Lower lobe of right lung (tissue), 2 donors: ENCODE results near the gene MSI2. TPM values are rescaled to one million over a fixed set of nuclear protein-coding genes. Genes with fewer than 3 reads are reported as not detected.

Source experiments
- ATAC-seq, 2 donors: fragments of 200-7000 bp; cut with Tn5 transposase; one replicate each; pipeline ENCODE4 v1.9.1; 2020 to 2022; ENCODE audit warnings: mild to moderate bottlenecking in 2 of 2, moderate library complexity in 2 of 2
- DNase-seq: peaks from one replicate; pipeline ENCODE4 v3.0.0-alpha.2; 2020
- H3K27ac ChIP-seq: fragments of 200-600 bp; one replicate; pipeline ENCODE4 v1.8.0; 2022
- H3K27me3 ChIP-seq: fragments of 200-600 bp; one replicate; pipeline ENCODE4 v1.8.0; 2022; ENCODE audit warnings: low read depth
- H3K36me3 ChIP-seq: fragments of 200-600 bp; one replicate; pipeline ENCODE4 v1.8.0; 2022; ENCODE audit warnings: mild to moderate bottlenecking
- H3K4me1 ChIP-seq: fragments of 200-600 bp; one replicate; pipeline ENCODE4 v1.8.0; 2022
- H3K4me3 ChIP-seq: fragments of 200-600 bp; one replicate; pipeline ENCODE4 v1.8.0; 2022; ENCODE audit warnings: mild to moderate bottlenecking
- H3K9me3 ChIP-seq: fragments of 200-600 bp; one replicate; pipeline ENCODE4 v1.8.0; 2022
- CTCF ChIP-seq: fragments of 200-600 bp; IDR thresholded peaks from one replicate; pipeline ENCODE4 v1.8.0; 2022; ENCODE audit warnings: antibody characterized with exemption, mild to moderate bottlenecking
- intact Hi-C: fragments of 100-400 bp; cut with DNase I; formaldehyde crosslinking; loops from one replicate; pipeline ENCODE4 v1.11.0; 2022
- total RNA-seq: library from RNA; stranded (reverse); fragmentation: NEBNext Ultra II Directional; extraction: Animal tissue kit (Norgen Biotek cat#: 25700); gene quantifications from one replicate; pipeline ENCODE4 v1.2.1, GENCODE V29; 2021
- donor health status: DM: no; HTN: yes; CAD: no; lungs with severe emphysema.

Gene MSI2
- total RNA-seq, 1 donor from 2014 or later = 43.9 TPM

GRCh38 chr17:57406131-57406980 lies 150.0 kb downstream of the MSI2 start:
- no peak for ATAC-seq
- Histone ChIP-seq H3K27ac (no peak overlapping the region), H3K4me3 (no peak overlapping the region)

GRCh38 chr17:57406981-57407286 lies 150.6 kb downstream of the MSI2 start:
- Histone ChIP-seq H3K9me3 (no peaks in the 10 kb centered on the region), H3K4me3 (no peak overlapping the region), H3K4me1 (peaks cover 16% of the 10 kb centered on the region), H3K27ac (no peak overlapping the region), H3K36me3 (no peaks in the 10 kb centered on the region), H3K27me3 (no peaks in the 10 kb centered on the region)
- ATAC-seq = no peak
- intact Hi-C loops = no loop called here
- no peak for TF ChIP-seq CTCF
- DNase-seq = no peak

More at GRCh38 chr17:57406131-57406980, 150.0 kb downstream of the MSI2 start:
- TF ChIP-seq CTCF = no peak
- Histone ChIP-seq H3K9me3 (no peaks in the 10 kb centered on the region), H3K27me3 (no peaks in the 10 kb centered on the region), H3K36me3 (no peaks in the 10 kb centered on the region), H3K4me1 (peaks cover 16% of the 10 kb centered on the region)
- intact Hi-C loops = no loop called here
- DNase-seq = no peak

- ATAC-seq (peak; percentile 37 to 84), DNase-seq (no peak)
- peak overlapping the region; percentile 38 for H3K27ac ChIP-seq
- no peaks in the 10 kb centered on the region for H3K27me3 ChIP-seq
- no peak overlapping the region for H3K4me3 ChIP-seq
- no peaks in the 10 kb centered on the region for H3K36me3 ChIP-seq
- H3K9me3 ChIP-seq = no peaks in the 10 kb centered on the region
- intact Hi-C loops = no loop called here
- no peak for TF ChIP-seq CTCF
- peaks cover 16% of the 10 kb centered on the region for H3K4me1 ChIP-seq
Measured at GRCh38 chr17:57407287-57408070, 151.2 kb downstream of the MSI2 start.

- TF ChIP-seq CTCF = no peak
- Histone ChIP-seq H3K27me3 (no peaks in the 10 kb centered on the region), H3K4me3 (no peak overlapping the region), H3K36me3 (no peaks in the 10 kb centered on the region), H3K27ac (peak overlapping the region; percentile 38), H3K4me1 (peaks cover 16% of the 10 kb centered on the region), H3K9me3 (no peaks in the 10 kb centered on the region)
- intact Hi-C loops = no loop called here
- peak; percentile 55 to 56 for ATAC-seq
- peak; percentile 53 for DNase-seq
Measured at GRCh38 chr17:57408071-57408811, 151.9 kb downstream of the MSI2 start.

GRCh38 chr17:57410169-57410568 lies 153.8 kb downstream of the MSI2 start:
- no peak for DNase-seq
- no peaks in the 10 kb centered on the region for H3K36me3 ChIP-seq
- peaks cover 16% of the 10 kb centered on the region for H3K4me1 ChIP-seq
- H3K27me3 ChIP-seq = no peaks in the 10 kb centered on the region
- intact Hi-C loops = no loop called here
- no peak overlapping the region for H3K27ac ChIP-seq
- ATAC-seq = no peak
- H3K4me3 ChIP-seq = no peak overlapping the region
- TF ChIP-seq CTCF = no peak
- H3K9me3 ChIP-seq = no peaks in the 10 kb centered on the region
